ENCODE measurements around the gene APC.
A peak's percentile ranks its signal among the peaks of the same experiment; 100 is the strongest.

The APC gene

DNA sequence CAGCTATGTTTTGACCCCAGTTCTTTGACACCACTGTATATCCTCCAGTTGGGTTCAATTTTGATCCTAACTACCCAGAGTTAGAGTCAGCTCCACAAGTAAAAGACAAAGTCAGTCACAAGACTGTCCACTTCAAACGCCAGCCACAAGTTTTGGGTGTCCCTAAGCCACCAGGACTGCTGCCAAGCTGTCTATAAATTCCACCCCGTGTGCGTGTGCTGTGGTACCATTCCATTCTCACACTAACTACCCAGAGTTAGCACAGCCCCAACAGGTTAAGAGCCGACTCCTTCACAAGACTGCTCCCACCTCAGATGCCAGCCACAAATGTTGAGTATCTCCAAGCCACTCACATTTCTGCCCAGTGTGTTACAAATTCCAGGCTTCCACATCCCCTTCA is 56.7 kb downstream of the APC start:
- Histone ChIP-seq H3K4me1 (ENCODE audit: control extremely low read depth in 1 of 4, control insufficient read depth in 4 of 4, insufficient read depth in 4 of 4, low read length in 3 of 4) (peaks cover 0 to 2% (median 0%) of the 10 kb centered on the region in 4 experiments), H3K36me3 (ENCODE audit: control insufficient read depth in 4 of 4, insufficient read depth in 4 of 4, low read length in 3 of 4) (peaks cover 15 to 33% (median 27%) of the 10 kb centered on the region in 4 experiments), H3K4me3 (ENCODE audit: control insufficient read depth in 1 of 7, extremely low read depth in 1 of 7, insufficient read depth in 4 of 7, low read depth in 2 of 7, low read length in 6 of 7) (no peak overlapping the region), H3K27me3 (replicated peaks in 2 of 5; ENCODE audit: control insufficient read depth in 4 of 5, insufficient read depth in 5 of 5, low read length in 4 of 5) (no peaks in the 10 kb centered on the region), H3K9me3 (ENCODE audit: control extremely low read depth in 1 of 5, control insufficient read depth in 4 of 5, insufficient read depth in 2 of 5, low read depth in 1 of 5, low read length in 4 of 5) (no peaks in the 10 kb centered on the region), H3K27ac (ENCODE audit: insufficient read depth in 1 of 2, low read depth in 1 of 2, low read length in 2 of 2, poor library complexity in 1 of 2, severe bottlenecking in 2 of 2) (no peak overlapping the region)
- WGBS (ENCODE audit: insufficient coverage): 94% methylated on average over 4 of the region's 4 CpGs
- ChIA-PET CTCF (interaction anchor here (0.7 kb wide), 1 partner anchor 488 kb away, joined by 4 read pairs; no protein-coding TSS in a partner anchor), POLR2A (no interaction called here)
- DNase-seq: no peak

DNA sequence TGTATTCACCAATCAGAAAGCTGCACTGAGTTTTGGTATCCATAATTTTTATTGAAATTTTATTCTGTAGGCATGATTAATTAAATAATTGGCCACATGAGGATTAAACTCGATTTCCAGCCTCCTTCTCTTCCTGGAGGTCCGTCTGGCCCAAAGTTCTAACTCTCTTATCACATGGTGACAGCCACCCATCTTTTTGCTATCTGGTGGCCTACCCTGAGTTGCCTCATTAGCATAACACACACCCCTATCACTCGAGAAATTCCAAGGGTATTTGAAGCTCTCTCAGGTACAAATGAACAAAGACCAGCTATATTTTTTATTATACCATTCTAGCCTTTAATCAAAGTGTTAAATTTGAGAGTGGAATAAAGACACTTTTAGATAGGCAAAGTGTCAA is 57.7 kb downstream of the APC start:
- POLR2A ChIA-PET: no interaction called here
- CTCF ChIA-PET: no interaction called here
- 85% methylated on average over 2 of the region's 3 CpGs for WGBS (ENCODE audit: insufficient coverage)

DNA sequence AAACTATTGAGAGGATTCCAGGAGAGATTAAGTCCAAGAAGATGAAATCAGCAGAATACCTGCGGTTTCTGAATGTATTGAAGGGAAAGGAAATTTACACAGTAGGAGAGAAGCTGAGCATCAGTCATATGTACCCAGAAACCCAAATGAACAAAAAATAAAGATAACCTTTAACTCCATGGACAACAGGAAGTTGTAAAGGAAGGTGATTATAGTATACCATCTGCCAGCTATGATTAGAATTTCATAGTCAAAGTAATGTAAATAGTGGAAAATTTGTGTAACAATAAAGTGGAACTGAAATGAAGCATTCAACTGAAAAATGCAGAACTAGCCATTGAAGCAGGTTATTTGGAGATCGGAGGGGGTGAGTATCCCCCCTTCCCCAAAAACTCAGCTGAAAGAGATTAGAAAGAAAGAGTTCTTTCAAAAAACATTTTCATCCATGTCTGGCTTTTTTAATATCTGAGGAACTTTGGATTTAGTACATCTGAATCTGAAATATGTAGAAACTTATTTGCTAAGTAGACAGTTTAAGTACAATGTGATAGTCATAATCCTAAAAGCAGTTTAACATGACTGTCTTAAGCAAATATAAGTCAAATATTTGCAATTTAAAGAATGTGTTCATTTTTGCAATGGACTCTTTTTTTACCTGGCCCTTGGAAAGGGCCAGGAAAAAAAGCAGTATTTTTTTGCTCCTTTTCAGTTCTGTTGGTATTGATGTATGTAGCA is 58.4 kb downstream of the APC start:
- no peaks in the 10 kb centered on the region for H3K27me3 ChIP-seq (replicated peaks in 2 of 5; ENCODE audit: control insufficient read depth in 4 of 5, insufficient read depth in 5 of 5, low read length in 4 of 5)
- ChIA-PET CTCF (no interaction called here), POLR2A (no interaction called here)
- no peak overlapping the region for H3K4me3 ChIP-seq (ENCODE audit: control insufficient read depth in 1 of 7, extremely low read depth in 1 of 7, insufficient read depth in 4 of 7, low read depth in 2 of 7, low read length in 6 of 7)
- no peak overlapping the region for H3K27ac ChIP-seq (ENCODE audit: insufficient read depth in 1 of 2, low read depth in 1 of 2, low read length in 2 of 2, poor library complexity in 1 of 2, severe bottlenecking in 2 of 2)
- no peaks in the 10 kb centered on the region for H3K9me3 ChIP-seq (ENCODE audit: control extremely low read depth in 1 of 5, control insufficient read depth in 4 of 5, insufficient read depth in 2 of 5, low read depth in 1 of 5, low read length in 4 of 5)
- H3K36me3 ChIP-seq (ENCODE audit: control insufficient read depth in 4 of 4, insufficient read depth in 4 of 4, low read length in 3 of 4): peaks cover 15 to 37% (median 26%) of the 10 kb centered on the region in 4 experiments
- no CpG with 5 or more reads among the region's 2 CpGs for WGBS (ENCODE audit: insufficient coverage)
- peaks cover 0 to 2% (median 0%) of the 10 kb centered on the region in 4 experiments for H3K4me1 ChIP-seq (ENCODE audit: control extremely low read depth in 1 of 4, control insufficient read depth in 4 of 4, insufficient read depth in 4 of 4, low read length in 3 of 4)
- DNase-seq: peak; percentile 2 to 68 (median 51)

More for the DNA sequence above, 57.7 kb downstream of the APC start:
- no peak for DNase-seq
- no peak overlapping the region for H3K27ac ChIP-seq (ENCODE audit: insufficient read depth in 1 of 2, low read depth in 1 of 2, low read length in 2 of 2, poor library complexity in 1 of 2, severe bottlenecking in 2 of 2)
- peaks cover 15 to 33% (median 27%) of the 10 kb centered on the region in 4 experiments for H3K36me3 ChIP-seq (ENCODE audit: control insufficient read depth in 4 of 4, insufficient read depth in 4 of 4, low read length in 3 of 4)
- H3K4me1 ChIP-seq (ENCODE audit: control extremely low read depth in 1 of 4, control insufficient read depth in 4 of 4, insufficient read depth in 4 of 4, low read length in 3 of 4): peaks cover 0 to 2% (median 0%) of the 10 kb centered on the region in 4 experiments
- no peaks in the 10 kb centered on the region for H3K9me3 ChIP-seq (ENCODE audit: control extremely low read depth in 1 of 5, control insufficient read depth in 4 of 5, insufficient read depth in 2 of 5, low read depth in 1 of 5, low read length in 4 of 5)
- H3K27me3 ChIP-seq (replicated peaks in 2 of 5; ENCODE audit: control insufficient read depth in 4 of 5, insufficient read depth in 5 of 5, low read length in 4 of 5): no peaks in the 10 kb centered on the region
- H3K4me3 ChIP-seq (ENCODE audit: control insufficient read depth in 1 of 7, extremely low read depth in 1 of 7, insufficient read depth in 4 of 7, low read depth in 2 of 7, low read length in 6 of 7): no peak overlapping the region

DNA sequence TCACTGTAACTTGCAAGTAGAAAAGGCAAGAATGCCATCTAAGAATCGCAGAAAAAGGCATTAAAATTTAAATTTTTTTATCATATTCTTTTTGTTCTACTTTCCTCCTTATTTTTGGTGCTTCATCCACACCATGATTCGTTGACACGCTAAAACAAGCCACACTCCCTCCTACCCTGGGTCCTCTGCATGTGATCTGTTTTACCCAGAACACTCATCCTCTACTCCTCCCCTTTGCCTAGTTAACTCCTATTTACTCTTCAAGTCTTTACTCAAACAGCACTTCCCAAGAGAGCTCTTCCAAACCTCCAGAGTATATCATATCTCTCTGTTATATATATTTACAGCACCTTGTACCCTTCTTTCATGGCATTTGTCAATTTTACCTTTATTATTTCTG is 62.0 kb downstream of the APC start:
- 100% methylated on average over 3 of the region's 3 CpGs for WGBS (ENCODE audit: insufficient coverage)
- no peak for DNase-seq
- POLR2A ChIA-PET: no interaction called here
- CTCF ChIA-PET: no interaction called here
- peaks cover 5 to 45% (median 14%) of the 10 kb centered on the region in 4 experiments for H3K36me3 ChIP-seq (ENCODE audit: control insufficient read depth in 4 of 4, insufficient read depth in 4 of 4, low read length in 3 of 4)
- H3K27me3 ChIP-seq (replicated peaks in 2 of 5; ENCODE audit: control insufficient read depth in 4 of 5, insufficient read depth in 5 of 5, low read length in 4 of 5): no peaks in the 10 kb centered on the region
- H3K4me1 ChIP-seq (ENCODE audit: control extremely low read depth in 1 of 4, control insufficient read depth in 4 of 4, insufficient read depth in 4 of 4, low read length in 3 of 4): peaks cover 0 to 2% (median 0%) of the 10 kb centered on the region in 4 experiments
- H3K4me3 ChIP-seq (ENCODE audit: control insufficient read depth in 1 of 7, extremely low read depth in 1 of 7, insufficient read depth in 4 of 7, low read depth in 2 of 7, low read length in 6 of 7): no peak overlapping the region
- H3K27ac ChIP-seq (ENCODE audit: insufficient read depth in 1 of 2, low read depth in 1 of 2, low read length in 2 of 2, poor library complexity in 1 of 2, severe bottlenecking in 2 of 2): no peak overlapping the region
- H3K9me3 ChIP-seq (ENCODE audit: control extremely low read depth in 1 of 5, control insufficient read depth in 4 of 5, insufficient read depth in 2 of 5, low read depth in 1 of 5, low read length in 4 of 5): no peaks in the 10 kb centered on the region

- POLR2A ChIA-PET: no interaction called here
- WGBS (ENCODE audit: insufficient coverage): 100% methylated on average over 2 of the region's 6 CpGs
- Histone ChIP-seq H3K27me3 (replicated peaks in 2 of 5; ENCODE audit: control insufficient read depth in 4 of 5, insufficient read depth in 5 of 5, low read length in 4 of 5) (no peaks in the 10 kb centered on the region), H3K4me1 (ENCODE audit: control extremely low read depth in 1 of 4, control insufficient read depth in 4 of 4, insufficient read depth in 4 of 4, low read length in 3 of 4) (peaks cover 0 to under 1% (median 0%) of the 10 kb centered on the region in 4 experiments), H3K36me3 (ENCODE audit: control insufficient read depth in 4 of 4, insufficient read depth in 4 of 4, low read length in 3 of 4) (peaks cover 6 to 40% (median 12%) of the 10 kb centered on the region in 4 experiments), H3K27ac (ENCODE audit: insufficient read depth in 1 of 2, low read depth in 1 of 2, low read length in 2 of 2, poor library complexity in 1 of 2, severe bottlenecking in 2 of 2) (no peak overlapping the region), H3K4me3 (ENCODE audit: control insufficient read depth in 1 of 7, extremely low read depth in 1 of 7, insufficient read depth in 4 of 7, low read depth in 2 of 7, low read length in 6 of 7) (no peak overlapping the region), H3K9me3 (ENCODE audit: control extremely low read depth in 1 of 5, control insufficient read depth in 4 of 5, insufficient read depth in 2 of 5, low read depth in 1 of 5, low read length in 4 of 5) (no peaks in the 10 kb centered on the region)
- CTCF ChIA-PET: no interaction called here
- no peak for DNase-seq
Measured at GRCh38 chr5:112800891-112801290, 63.2 kb downstream of the APC start.

DNA sequence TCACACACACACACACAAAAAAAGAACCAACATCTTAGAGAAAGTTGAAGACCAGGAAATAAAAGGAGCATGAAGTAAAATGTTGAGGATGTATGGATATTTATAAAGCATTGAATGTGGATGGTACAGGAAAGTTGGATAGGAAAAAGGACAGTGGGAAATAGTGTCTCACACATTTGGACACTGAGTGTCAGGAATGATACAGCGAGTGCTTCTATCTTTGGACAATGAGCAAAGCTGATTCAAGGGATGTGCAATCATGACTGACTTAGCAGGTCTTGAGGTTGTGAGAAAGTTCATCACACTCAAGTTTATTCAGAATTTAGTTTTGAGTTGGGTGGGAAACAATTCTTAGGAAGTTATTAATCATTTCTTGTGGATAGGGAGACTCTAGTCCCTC is 73.3 kb downstream of the APC start:
- ChIA-PET CTCF (no interaction called here), POLR2A (no interaction called here)
- H3K36me3 ChIP-seq (ENCODE audit: control insufficient read depth in 4 of 4, insufficient read depth in 4 of 4, low read length in 3 of 4): peaks cover 13 to 23% (median 20%) of the 10 kb centered on the region in 4 experiments
- H3K27ac ChIP-seq (ENCODE audit: insufficient read depth in 1 of 2, low read depth in 1 of 2, low read length in 2 of 2, poor library complexity in 1 of 2, severe bottlenecking in 2 of 2): no peak overlapping the region
- no peaks in the 10 kb centered on the region for H3K9me3 ChIP-seq (ENCODE audit: control extremely low read depth in 1 of 5, control insufficient read depth in 4 of 5, insufficient read depth in 2 of 5, low read depth in 1 of 5, low read length in 4 of 5)
- DNase-seq: no peak
- no peaks in the 10 kb centered on the region for H3K27me3 ChIP-seq (replicated peaks in 2 of 5; ENCODE audit: control insufficient read depth in 4 of 5, insufficient read depth in 5 of 5, low read length in 4 of 5)
- WGBS (ENCODE audit: insufficient coverage): 100% methylated on average over 1 of the region's 1 CpG
- no peak overlapping the region for H3K4me3 ChIP-seq (ENCODE audit: control insufficient read depth in 1 of 7, extremely low read depth in 1 of 7, insufficient read depth in 4 of 7, low read depth in 2 of 7, low read length in 6 of 7)
- no peaks in the 10 kb centered on the region for H3K4me1 ChIP-seq (ENCODE audit: control extremely low read depth in 1 of 4, control insufficient read depth in 4 of 4, insufficient read depth in 4 of 4, low read length in 3 of 4)

DNA sequence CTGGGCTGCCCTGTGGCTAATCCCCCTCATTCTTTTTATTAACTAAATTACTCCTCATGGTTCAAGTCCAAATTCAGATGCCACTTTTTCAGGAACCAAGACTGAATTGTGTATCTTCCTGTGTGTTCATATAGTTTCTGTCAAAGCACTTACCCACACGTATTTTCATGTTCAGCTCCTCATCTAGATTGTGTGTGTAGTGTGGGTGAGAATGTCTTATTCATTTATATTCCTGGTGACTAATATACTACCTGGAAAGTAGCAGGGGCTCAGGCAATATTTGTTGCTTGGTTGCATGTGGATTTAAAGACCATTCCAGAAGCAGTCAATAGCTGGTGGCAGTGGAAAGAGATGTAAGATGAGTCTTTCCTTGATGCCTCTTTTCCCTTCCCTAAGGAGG is 74.9 kb downstream of the APC start:
- H3K27me3 ChIP-seq (replicated peaks in 2 of 5; ENCODE audit: control insufficient read depth in 4 of 5, insufficient read depth in 5 of 5, low read length in 4 of 5): no peaks in the 10 kb centered on the region
- POLR2A ChIA-PET: no interaction called here
- H3K4me1 ChIP-seq (ENCODE audit: control extremely low read depth in 1 of 4, control insufficient read depth in 4 of 4, insufficient read depth in 4 of 4, low read length in 3 of 4): no peaks in the 10 kb centered on the region
- no peak overlapping the region for H3K27ac ChIP-seq (ENCODE audit: insufficient read depth in 1 of 2, low read depth in 1 of 2, low read length in 2 of 2, poor library complexity in 1 of 2, severe bottlenecking in 2 of 2)
- no peak for DNase-seq
- H3K4me3 ChIP-seq (ENCODE audit: control insufficient read depth in 1 of 7, extremely low read depth in 1 of 7, insufficient read depth in 4 of 7, low read depth in 2 of 7, low read length in 6 of 7): no peak overlapping the region
- no peaks in the 10 kb centered on the region for H3K9me3 ChIP-seq (ENCODE audit: control extremely low read depth in 1 of 5, control insufficient read depth in 4 of 5, insufficient read depth in 2 of 5, low read depth in 1 of 5, low read length in 4 of 5)
- CTCF ChIA-PET: interaction anchor here (1.0 kb wide), 1 partner anchor 24 kb away, joined by 4 read pairs; no protein-coding TSS in a partner anchor
- H3K36me3 ChIP-seq (ENCODE audit: control insufficient read depth in 4 of 4, insufficient read depth in 4 of 4, low read length in 3 of 4): peaks cover 13 to 26% (median 24%) of the 10 kb centered on the region in 4 experiments
- no CpG with 5 or more reads among the region's 1 CpG for WGBS (ENCODE audit: insufficient coverage)
